HG03060 (cell line): ENCODE data around the gene FXN.
"Not testable (repeated sequence)": the region's sequence is repeated elsewhere in the genome, so short reads cannot be mapped to it uniquely, and the experiment has no call there.

Experiments used
- ATAC-seq: cut with Tn5 transposase; IDR thresholded peaks from one replicate; pipeline ENCODE4 v1.9.1; 2021; ENCODE audit warnings: low read depth, moderate number of reproducible peaks; ENCODE audit not compliant: unreplicated experiment

FXN gene

DNA sequence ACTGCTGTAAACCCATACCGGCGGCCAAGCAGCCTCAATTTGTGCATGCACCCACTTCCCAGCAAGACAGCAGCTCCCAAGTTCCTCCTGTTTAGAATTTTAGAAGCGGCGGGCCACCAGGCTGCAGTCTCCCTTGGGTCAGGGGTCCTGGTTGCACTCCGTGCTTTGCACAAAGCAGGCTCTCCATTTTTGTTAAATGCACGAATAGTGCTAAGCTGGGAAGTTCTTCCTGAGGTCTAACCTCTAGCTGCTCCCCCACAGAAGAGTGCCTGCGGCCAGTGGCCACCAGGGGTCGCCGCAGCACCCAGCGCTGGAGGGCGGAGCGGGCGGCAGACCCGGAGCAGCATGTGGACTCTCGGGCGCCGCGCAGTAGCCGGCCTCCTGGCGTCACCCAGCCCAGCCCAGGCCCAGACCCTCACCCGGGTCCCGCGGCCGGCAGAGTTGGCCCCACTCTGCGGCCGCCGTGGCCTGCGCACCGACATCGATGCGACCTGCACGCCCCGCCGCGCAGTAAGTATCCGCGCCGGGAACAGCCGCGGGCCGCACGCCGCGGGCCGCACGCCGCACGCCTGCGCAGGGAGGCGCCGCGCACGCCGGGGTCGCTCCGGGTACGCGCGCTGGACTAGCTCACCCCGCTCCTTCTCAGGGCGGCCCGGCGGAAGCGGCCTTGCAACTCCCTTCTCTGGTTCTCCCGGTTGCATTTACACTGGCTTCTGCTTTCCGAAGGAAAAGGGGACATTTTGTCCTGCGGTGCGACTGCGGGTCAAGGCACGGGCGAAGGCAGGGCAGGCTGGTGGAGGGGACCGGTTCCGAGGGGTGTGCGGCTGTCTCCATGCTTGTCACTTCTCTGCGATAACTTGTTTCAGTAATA is at the start of gene FXN:
TSS of gene FXN (plus strand) at position 315 of the 871 bp plus-strand sequence. CDS start at position 346, 31 bp downstream.
- ATAC-seq: peak; percentile 76

DNA sequence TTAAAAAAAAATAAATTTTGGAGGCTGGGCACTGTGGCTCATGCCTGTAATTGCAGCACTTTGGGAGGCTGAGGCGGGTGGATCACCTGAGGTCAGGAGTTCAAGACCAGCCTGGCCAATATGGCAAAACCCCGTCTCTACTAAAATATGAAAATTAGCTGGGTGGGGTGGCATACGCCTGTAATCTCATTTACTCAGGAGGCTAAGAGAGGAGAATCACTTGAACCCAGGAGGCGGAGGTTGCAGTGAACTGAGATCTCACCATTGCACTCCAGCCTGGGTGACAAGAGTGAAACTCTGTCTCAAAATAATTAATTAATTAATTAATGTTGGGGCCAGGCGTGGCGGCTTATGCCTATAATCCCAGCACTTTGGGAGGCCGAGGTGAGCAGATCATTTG is 48.6 kb upstream of the FXN start:
- ATAC-seq: not testable (repeated sequence)

DNA sequence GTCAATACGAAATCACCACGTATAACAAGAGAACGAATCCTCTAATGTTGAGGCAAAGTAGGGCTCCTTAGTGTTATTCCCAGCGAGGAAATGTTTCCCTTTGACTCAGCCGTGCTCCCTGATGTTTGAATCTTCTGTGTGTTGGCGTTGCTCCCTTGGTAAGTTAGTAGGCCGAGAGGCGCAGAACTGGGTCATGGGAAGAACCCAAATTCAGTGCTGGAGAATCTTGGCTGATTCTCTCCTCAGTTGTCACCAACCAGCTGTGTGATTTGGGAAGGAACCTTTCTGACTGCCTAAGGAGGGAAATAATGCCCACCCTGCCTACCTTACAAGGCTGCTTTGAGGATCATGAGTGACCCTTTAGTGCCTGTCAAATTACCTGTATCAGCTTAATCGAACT is 44.1 kb upstream of the FXN start:
- ATAC-seq: no peak

DNA sequence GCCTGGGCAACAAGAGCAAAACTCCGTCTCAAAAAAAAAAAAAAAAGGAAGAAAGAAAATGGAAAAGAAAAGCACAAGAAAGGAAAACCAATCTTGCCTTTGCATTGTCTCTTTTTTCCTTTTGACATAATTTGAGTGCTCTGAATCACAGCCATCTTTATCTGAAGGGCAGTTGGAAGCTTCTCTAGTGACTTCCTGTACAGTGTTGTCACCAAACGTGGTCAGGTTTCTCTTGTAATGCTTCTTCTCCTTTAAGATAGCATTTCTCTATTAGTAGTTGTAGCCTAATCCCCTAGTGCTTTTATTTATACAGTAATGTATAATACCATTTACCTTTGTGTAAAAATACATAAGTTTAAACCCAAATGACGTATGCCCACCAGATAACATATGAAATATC is 39.8 kb upstream of the FXN start:
- ATAC-seq: no peak

DNA sequence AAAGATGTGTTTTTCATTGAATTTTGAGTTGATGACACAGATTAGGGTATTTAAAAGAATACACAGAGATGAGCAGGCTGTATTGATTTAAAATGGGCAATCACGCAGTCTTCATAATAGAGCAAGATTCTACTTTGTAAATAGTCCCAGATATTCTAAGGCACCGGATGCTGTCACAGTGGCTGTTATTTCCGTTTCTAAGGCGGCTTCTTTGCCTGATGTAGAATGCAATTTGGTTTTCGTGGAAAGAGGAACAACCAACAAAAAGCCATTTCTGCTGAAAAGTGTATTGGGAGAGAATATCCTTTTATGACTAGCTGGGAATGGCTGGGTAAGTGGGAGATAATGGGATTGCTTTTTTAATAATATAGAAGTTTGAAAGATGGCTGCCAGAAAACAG is 39.1 kb upstream of the FXN start:
- no peak for ATAC-seq

DNA sequence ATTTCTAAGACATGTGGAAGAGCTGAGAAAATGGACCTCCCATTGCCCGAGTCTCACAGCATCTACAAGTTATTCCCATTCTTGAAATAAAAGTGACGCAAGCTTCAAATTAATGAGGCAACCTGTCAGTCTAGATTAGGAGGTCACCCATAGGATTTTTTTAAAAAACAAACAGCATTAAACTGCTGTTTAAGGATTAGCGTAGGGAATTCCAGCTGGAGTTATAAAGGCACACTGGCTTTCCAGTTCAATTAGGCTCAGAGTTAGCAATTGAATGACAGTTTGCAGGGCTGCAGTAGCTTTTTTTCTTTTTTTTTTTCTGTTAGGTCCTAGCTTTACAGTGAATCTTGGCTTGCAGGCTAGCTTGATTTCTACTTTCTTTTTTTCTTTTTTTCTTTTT is 37.9 kb upstream of the FXN start:
- ATAC-seq: no peak

DNA sequence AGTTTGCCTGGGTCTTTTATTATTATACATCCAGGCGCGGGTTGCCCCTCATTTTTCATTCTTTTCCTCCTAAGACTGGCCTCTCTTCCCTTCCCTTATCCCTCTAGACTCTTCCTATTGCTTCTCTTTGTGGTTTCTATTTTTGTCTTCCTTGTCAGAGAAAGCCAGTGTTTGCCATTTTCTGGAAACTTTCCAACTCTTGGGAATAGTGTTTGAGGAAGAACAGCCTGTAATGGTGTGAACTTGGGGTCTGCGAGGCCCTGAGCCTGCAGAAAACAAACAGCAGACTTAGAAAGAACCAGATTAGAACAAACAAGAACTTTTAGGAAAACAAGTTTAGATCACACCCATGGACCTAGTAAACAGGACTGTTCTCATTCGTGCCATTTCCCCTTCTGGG is 37.2 kb upstream of the FXN start:
- no peak for ATAC-seq

DNA sequence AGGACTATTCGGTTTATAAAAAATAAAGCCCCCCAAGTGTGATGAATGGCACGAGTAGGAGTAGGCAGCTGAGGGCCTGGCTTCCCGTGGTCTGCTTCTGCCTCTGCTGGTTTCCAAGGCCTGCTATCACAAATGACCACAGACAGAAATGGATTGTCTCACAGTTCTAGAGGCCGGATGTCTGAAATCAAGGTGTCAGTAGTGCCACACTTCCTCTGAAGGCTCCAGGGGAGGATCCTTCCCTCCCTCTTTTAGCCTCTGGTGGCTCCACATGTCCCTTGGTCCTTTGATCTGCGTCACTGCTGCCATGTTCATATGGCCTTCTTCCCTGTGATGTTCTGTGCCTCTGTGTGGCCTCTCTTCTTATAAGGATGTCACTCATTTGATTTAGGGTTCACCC is 36.7 kb upstream of the FXN start:
- no peak for ATAC-seq

DNA sequence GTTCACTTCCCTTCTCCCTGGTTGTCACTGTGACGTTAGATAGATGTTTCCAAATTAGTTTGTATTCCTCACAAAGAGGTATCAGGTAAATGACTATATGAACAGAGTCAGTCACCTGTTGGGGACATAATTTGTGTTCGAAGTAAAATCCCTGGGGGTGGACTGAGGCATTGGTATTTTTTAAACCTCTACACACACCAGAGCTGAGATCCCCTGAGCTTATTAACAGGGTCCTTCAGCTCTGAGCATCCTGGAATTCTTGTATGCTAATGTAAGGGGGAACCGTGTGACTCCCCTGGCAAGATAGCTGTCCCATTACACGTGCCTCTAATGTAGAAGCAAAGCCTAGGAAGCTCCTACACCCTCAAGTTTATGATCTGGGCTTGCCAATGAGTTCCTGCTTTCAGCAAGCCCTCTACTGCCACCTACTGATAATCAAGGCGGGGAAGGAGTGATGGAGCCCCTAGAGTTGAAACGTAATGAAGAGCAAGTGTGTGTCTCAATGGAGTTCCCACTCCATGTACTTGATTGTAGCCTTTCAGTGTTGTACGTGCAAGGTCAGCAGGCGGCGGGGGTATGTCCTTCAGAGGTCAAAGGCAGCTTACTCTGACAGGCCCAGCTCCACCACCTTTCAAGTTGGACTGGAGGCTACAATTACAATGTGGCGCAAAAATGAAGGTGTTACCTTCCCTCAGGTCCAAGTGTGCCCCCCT is 36.0 kb upstream of the FXN start:
- ATAC-seq: peak; percentile 72

DNA sequence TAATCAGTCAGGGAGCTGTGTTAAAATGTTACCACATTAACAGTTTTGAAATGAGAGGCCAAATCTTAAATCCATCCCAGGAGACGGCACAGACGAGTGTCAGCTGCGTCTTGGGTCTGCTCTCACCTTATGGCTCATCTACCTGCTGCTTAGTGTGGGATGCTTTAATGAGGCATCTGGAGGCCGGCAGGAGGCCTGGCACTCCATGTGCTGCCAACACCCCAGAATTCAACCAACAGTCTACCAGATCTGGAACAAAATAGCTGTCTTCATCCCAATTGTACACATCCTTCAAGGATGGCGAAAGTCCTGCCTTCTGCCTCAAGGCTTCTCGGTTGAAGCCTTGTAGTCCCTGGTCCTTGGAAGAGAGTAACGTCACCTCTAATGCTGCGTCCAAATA is 33.6 kb upstream of the FXN start:
- ATAC-seq: no peak

DNA sequence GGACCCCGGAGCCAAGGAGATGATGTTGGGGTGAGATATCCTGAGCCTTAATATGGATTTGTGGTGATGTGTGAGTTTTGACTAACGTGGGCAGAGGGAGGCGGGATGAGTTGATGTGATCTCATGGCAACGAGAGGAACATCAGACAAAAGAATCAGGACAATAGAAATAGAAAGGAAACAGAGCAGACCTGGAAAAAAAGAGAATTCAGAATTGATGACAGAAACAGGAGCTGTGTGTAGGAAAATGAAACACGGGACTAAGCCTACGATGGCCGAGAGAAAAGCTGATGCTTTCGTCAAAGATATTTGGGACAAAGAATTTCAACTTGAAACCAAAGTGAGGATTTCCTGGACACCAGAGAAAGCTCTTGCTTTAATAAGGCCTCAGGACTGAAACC is 32.5 kb upstream of the FXN start:
- ATAC-seq: no peak

DNA sequence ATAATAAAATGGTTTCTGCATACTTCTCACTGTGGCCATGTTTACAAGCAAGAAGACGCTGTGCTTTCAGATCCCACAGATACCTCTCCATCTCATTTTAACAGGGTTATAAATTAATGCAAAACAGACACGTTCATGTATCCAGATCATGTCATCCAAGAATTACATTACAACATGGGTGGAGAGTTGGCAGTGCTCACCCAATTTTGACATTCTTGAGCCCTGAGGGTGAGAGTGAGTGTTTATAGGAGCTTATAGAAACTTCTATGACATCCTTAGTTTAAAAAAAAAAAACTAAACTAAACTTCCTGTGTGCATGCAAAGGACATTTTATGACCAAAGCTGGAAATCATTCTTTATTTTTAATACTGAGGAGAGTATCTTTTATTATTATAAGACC is 30.7 kb upstream of the FXN start:
- no peak for ATAC-seq

DNA sequence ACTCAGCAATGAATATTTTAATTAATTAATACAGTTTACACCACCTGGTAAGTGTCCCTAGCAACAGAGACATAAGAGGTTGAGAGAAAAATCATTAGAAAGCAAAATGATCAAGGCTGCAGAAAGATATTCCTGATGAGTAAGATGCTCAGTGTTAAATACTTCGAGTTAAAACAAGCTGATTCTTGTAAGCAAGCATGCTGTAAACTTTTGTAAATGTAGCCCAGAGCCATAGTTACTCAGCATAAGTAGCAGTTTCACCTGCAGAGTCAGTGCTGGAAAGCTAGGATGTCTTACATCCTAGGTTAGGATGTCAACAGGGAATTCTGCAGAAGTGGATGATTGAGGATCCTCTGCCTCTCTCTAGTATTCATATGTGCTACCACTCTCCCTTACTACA is 25.8 kb upstream of the FXN start:
- no peak for ATAC-seq

DNA sequence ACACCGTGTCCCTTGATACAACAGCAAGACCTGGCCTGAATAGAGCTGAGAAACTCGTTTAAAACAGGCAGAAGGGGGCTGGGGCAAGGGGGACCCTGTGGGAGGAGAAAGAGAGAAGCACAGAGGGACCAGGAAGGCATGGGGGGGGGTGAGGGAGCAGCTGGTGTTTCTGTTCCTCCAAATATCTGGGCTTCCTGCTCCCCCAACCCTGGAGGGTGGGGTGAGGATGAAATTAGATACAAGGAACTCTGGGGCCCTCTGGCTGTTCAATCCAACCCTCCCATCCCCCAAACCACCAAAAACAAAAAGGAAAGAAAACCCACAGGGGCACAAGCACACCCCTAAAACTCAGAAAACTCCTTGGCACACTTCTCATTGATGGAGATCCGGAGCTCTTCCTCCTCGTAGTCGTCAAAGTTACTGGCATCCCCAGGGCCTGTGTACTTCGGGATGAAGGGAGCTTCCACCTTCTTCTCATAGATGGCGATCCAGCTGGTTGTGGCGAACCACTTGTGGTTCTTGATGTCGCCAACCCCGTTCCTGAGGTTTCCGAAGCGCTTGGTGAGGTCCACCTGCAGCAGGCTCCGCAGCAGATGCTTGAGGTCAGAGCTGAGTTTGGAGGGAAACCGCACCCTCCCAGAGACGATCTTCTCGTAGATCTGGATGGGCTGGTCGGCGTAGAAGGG is 22.7 kb upstream of the FXN start:
- ATAC-seq: no peak

DNA sequence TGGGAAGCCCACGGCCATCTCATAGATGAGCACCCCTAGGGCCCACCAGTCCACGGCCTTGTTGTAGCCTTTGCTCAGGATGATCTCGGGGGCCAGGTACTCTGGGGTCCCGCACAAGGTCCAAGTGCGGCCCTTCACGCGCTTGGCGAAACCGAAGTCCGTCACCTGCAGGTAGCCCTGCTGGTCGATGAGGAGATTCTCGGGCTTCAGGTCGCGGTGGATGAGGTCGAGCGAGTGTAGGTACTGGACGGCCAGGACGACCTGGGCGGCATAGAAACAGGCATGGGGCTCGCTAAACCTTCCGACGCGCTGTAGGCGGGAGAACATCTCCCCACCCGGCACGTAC is 22.2 kb upstream of the FXN start:
- no peak for ATAC-seq

DNA sequence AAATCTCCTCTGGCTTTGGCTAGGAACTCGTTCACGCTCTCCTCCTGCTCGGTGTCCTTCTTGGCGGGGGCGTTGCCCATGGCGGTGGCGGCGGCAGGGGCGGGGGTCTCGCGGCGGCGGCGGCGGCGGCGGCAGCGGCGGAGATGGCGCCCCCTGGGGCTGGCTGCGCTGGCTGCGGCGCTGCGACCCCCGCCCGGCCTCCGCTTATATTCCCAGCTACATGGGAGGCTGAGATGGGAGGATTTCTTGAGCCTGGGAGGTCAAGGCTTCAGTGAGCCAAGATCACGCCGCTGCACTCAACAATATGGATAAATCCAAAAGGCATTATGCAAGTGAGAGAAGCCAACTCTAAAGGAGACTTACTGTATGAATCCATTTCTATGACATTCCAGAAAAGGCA is 21.5 kb upstream of the FXN start, which contains the start of gene PRKACG:
TSS of gene PRKACG (minus strand) at position 101 of the 400 bp plus-strand sequence. CDS start at position 80, 21 bp downstream.
- ATAC-seq: no peak

DNA sequence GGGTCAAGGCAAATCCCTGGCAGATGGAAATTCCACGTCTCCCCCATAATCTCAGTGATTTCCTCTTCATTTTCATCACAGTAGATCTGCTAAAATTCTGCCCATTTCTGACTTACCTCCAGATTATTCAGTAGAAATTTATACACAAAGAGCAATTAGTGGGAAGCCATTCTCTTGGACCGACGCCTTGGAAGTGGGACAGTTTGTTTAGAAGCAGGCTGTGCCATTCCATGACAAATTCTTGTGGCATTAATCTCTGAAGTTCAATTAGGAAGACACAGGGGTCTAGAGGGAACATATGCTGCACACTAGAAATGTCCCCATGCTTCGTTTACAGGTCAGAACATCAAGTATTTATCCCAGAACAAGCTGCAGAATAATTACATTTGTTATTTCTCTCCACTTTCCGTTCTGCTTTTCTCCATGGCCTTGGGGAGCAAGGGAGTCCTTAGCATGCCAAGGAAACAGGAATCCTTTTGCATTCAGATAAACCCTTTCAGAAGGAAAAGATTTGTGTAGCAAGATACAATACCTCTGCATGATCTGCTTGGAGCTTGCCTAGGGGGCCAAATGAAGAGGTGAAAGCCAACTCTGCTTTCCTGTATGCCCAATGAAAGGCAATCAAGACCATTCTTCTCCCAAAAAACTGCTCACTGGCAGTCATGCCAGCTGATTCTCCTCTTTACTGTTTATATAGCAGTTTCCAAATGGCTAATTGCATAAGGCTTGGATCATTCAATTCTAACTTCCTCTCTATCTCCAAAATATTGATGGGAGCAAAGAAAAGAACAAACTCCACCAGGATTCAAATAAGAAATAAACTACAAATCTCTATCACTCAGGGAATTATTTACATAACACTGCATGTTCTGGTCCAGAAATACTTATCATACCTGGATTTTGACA is 19.1 kb upstream of the FXN start:
- ATAC-seq: no peak

DNA sequence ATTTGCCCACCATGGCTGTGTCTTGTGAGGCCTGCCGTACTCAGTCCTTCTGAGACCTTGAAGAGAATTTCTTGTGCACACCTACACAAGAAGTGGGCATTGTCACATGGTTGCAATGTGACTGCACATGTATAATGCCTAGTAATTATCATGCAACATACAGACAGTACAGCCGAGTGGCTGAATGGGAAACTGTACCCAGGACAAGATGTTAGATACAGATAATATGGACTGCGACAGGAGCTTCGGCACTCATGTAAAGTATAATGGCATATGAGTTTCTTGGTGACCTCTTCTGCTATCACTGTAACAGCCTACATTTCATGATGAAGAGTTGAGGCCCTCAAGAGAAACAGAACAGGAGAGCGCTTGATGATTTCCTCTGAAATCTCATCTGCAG is 16.8 kb upstream of the FXN start:
- ATAC-seq: no peak

DNA sequence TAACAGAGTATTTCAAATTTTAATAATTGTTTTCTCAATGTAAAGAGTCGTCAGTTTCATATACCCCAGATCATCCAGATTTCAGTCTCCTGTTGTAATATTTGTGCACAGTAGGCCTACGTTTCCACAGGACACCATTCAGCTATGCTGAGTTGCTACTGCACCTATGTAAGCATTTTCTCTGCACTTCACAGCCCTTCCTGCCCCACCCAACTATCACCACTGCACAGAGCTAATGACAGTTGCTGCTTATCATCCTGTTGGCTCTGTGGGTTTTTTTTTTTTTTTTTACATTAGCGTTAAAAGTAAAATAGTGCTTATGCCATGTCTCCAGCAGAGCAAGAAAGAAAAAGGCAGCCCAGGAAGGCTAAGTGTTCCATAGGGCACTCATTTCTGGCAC is 15.7 kb upstream of the FXN start:
- ATAC-seq: no peak
